CD14-positive monocyte (primary cell): ENCODE data around the gene GRK4. TPM values are rescaled to one million over a fixed set of nuclear protein-coding genes. Genes with fewer than 3 reads are reported as not detected.

Source experiments
- DNase-seq, 3 donors: peaks; one replicate each; pipeline ENCODE4 v3.0.0-alpha.2; 2011 to 2022
- H2AFZ ChIP-seq: 2 replicates; pipeline ENCODE4 v1.6.0; 2012; ENCODE audit warnings: mild to moderate bottlenecking, low read depth, low read length, inconsistent platforms; ENCODE audit not compliant: insufficient read depth, poor library complexity, severe bottlenecking
- H3K27ac ChIP-seq, 2 donors: 1 replicate in 1 of 2; 2 replicates in 1 of 2; pipeline ENCODE4 v1.5.1; 2012 to 2013; ENCODE audit warnings: low read length in 2 of 2, control low read depth in 1 of 2, inconsistent platforms in 1 of 2, low read depth in 1 of 2, mild to moderate bottlenecking in 1 of 2
- H3K27me3 ChIP-seq, 2 donors: one replicate each; pipeline versions ENCODE4 v1.6.0 to v1.6.1; 2011 to 2013; ENCODE audit warnings: low read length in 2 of 2; ENCODE audit not compliant: control insufficient read depth in 2 of 2, insufficient read depth in 2 of 2
- H3K36me3 ChIP-seq, 2 donors: replicated peaks in 1 of 2; 1 replicate in 1 of 2; 2 replicates in 1 of 2; pipeline versions ENCODE4 v1.5.1 to v1.6.1; 2012 to 2013; ENCODE audit warnings: low read length in 2 of 2, control low read depth in 1 of 2, inconsistent platforms in 1 of 2, mild to moderate bottlenecking in 1 of 2; ENCODE audit not compliant: insufficient read depth in 2 of 2, control insufficient read depth in 1 of 2
- H3K4me1 ChIP-seq, 2 donors: 1 replicate in 1 of 2; 2 replicates in 1 of 2; pipeline versions ENCODE4 v1.5.1 to v1.6.1; 2012 to 2013; ENCODE audit warnings: low read length in 2 of 2, control low read depth in 1 of 2, inconsistent platforms in 1 of 2, mild to moderate bottlenecking in 1 of 2, moderate library complexity in 1 of 2; ENCODE audit not compliant: insufficient read depth in 2 of 2, control insufficient read depth in 1 of 2
- H3K4me2 ChIP-seq: replicated peaks from 2 replicates; pipeline ENCODE3; 2012; ENCODE audit warnings: low read length, moderate library complexity, mild to moderate bottlenecking; ENCODE audit not compliant: poor library complexity, severe bottlenecking; ENCODE audit errors: extremely low read depth
- H3K4me3 ChIP-seq, 3 experiments: fragments of 200-600 bp in 1 of 3; sonication (generic) in 1 of 3; replicated peaks in 1 of 3; 1 replicate in 2 of 3; 2 replicates in 1 of 3; pipeline ENCODE4 v1.5.1; 2011 to 2013; ENCODE audit warnings: low read length in 3 of 3, mild to moderate bottlenecking in 3 of 3, control low read depth in 2 of 3, low read depth in 2 of 3, inconsistent platforms in 1 of 3, moderate library complexity in 1 of 3
- H3K79me2 ChIP-seq: 2 replicates; pipeline ENCODE4 v1.6.0; 2012; ENCODE audit warnings: mild to moderate bottlenecking, control low read depth, inconsistent platforms, low read length, moderate library complexity; ENCODE audit not compliant: insufficient read depth
- H3K9ac ChIP-seq: 2 replicates; pipeline ENCODE4 v1.6.0; 2017; ENCODE audit warnings: low read length, mild to moderate bottlenecking; ENCODE audit not compliant: insufficient read depth, poor library complexity, severe bottlenecking
- H3K9me3 ChIP-seq, 2 donors: replicated peaks in 1 of 2; 1 replicate in 1 of 2; 2 replicates in 1 of 2; pipeline versions ENCODE4 v1.5.1 to v1.6.1; 2012 to 2013; ENCODE audit warnings: low read length in 2 of 2, control low read depth in 1 of 2; ENCODE audit not compliant: control insufficient read depth in 1 of 2, insufficient read depth in 1 of 2
- H4K20me1 ChIP-seq: 2 replicates; pipeline ENCODE4 v1.6.0; 2012; ENCODE audit warnings: mild to moderate bottlenecking, low read length, control low read depth, moderate library complexity; ENCODE audit not compliant: insufficient read depth
- H3K27ac Mint-ChIP-seq, 7 donors: one replicate each; pipeline ENCODE4 v1.8.0; 2020; ENCODE audit warnings: mild to moderate bottlenecking in 7 of 7, mixed read lengths in 7 of 7, moderate library complexity in 6 of 7, inconsistent platforms in 2 of 7
- H3K27me3 Mint-ChIP-seq, 3 donors: one replicate each; pipeline ENCODE4 v1.8.0; 2021 to 2022; ENCODE audit warnings: low read depth in 3 of 3, mild to moderate bottlenecking in 3 of 3, mixed read lengths in 3 of 3, moderate library complexity in 3 of 3, inconsistent platforms in 1 of 3
- H3K36me3 Mint-ChIP-seq, 2 donors: one replicate each; pipeline ENCODE4 v1.8.0; 2020; ENCODE audit warnings: mixed read lengths in 2 of 2, inconsistent platforms in 1 of 2, mild to moderate bottlenecking in 1 of 2
- H3K4me1 Mint-ChIP-seq: one replicate; pipeline ENCODE4 v1.8.0; 2020; ENCODE audit warnings: mild to moderate bottlenecking, mixed read lengths
- H3K4me3 Mint-ChIP-seq, 2 donors: one replicate each; pipeline ENCODE4 v1.8.0; 2020; ENCODE audit warnings: mild to moderate bottlenecking in 2 of 2, mixed read lengths in 2 of 2, moderate library complexity in 1 of 2
- H3K9me3 Mint-ChIP-seq, 7 donors: one replicate each; pipeline ENCODE4 v1.8.0; 2020 to 2022; ENCODE audit warnings: mixed read lengths in 7 of 7, mild to moderate bottlenecking in 6 of 7, moderate library complexity in 6 of 7, inconsistent platforms in 2 of 7
- CTCF ChIP-seq: fragments of 200-600 bp; IDR thresholded peaks from one replicate; pipeline ENCODE4 v1.8.0; 2022; ENCODE audit warnings: antibody characterized with exemption, mild to moderate bottlenecking
- WGBS: methylation state at CpG from one replicate; pipeline ENCODE4 v1.1.5; 2013; ENCODE audit warnings: missing lambda C conversion rate; ENCODE audit not compliant: insufficient coverage; 5-methylcytosine and 5-hydroxymethylcytosine counted together
- intact Hi-C, 2 donors: fragments of 100-400 bp; cut with micrococcal nuclease; formaldehyde crosslinking; loops; one replicate each; pipeline versions ENCODE4 v1.15.0 to v1.15.1; 2023
- polyA plus RNA-seq, 3 donors: library from polyadenylated mRNA; depleted of rRNA in 1 of 3; unstranded in 2 of 3; stranded (reverse) in 1 of 3; fragments of 300-500 nt in 2 of 3; fragments of >200 nt in 1 of 3; fragmentation: Illumina TruSeq in 2 of 3; gene quantifications; 1 replicate in 2 of 3; 2 replicates in 1 of 3; pipeline ENCODE4 v1.2.3, GENCODE V29; 2012 to 2021

The GRK4 gene
- polyA plus RNA-seq, 3 donors = 1.1 to 1.2 (median 1.2) TPM

GRCh38 chr4:3041192-3042142 lies 78.1 kb downstream of the GRK4 start:
- H4K20me1 ChIP-seq = no peaks in the 10 kb centered on the region
- Mint-ChIP-seq H3K4me1 (peaks cover 58% of the 10 kb centered on the region), H3K36me3 (no peaks in the 10 kb centered on the region), H3K4me3 (peak overlapping the region; percentile 84 to 91), H3K9me3 (peaks cover 0 to 5% (median 3%) of the 10 kb centered on the region in 7 donors), H3K27ac (peak overlapping the region; percentile 84 to 95 (median 91)), H3K27me3 (peaks cover 8 to 37% (median 18%) of the 10 kb centered on the region in 3 donors)
- H3K9me3 ChIP-seq = peaks cover 0 to 5% of the 10 kb centered on the region in 2 donors
- H3K9ac ChIP-seq = peak overlapping the region; percentile 91
- H3K4me2 ChIP-seq = peak overlapping the region; percentile 80
- peak overlapping the region; percentile 67 for H2AFZ ChIP-seq
- peak overlapping the region; percentile 60 to 98 for H3K27ac ChIP-seq
- H3K36me3 ChIP-seq = no peaks in the 10 kb centered on the region
- peaks cover 0 to 3% of the 10 kb centered on the region in 2 donors for H3K27me3 ChIP-seq
- H3K4me3 ChIP-seq = peak overlapping the region; percentile 35 to 77 (median 58)
- peak; percentile 93 to 94 (median 94) for DNase-seq
- peaks cover 13% of the 10 kb centered on the region for H3K79me2 ChIP-seq
- TF ChIP-seq CTCF = no peak
- intact Hi-C loops = no loop called here
- H3K4me1 ChIP-seq = peaks cover 52 to 73% of the 10 kb centered on the region in 2 donors
- WGBS = 11% methylated on average over 49 of the region's 57 CpGs

- Mint-ChIP-seq H3K27me3 (peaks cover 4 to 31% (median 14%) of the 10 kb centered on the region in 3 donors), H3K9me3 (peaks cover 0 to 5% (median 3%) of the 10 kb centered on the region in 7 donors), H3K4me3 (peak overlapping the region; percentile 84 to 91), H3K27ac (peak overlapping the region; percentile 84 to 95 (median 91)), H3K36me3 (no peaks in the 10 kb centered on the region), H3K4me1 (peaks cover 56% of the 10 kb centered on the region)
- H3K9me3 ChIP-seq = peaks cover 0 to 5% of the 10 kb centered on the region in 2 donors
- peaks cover 0 to 3% of the 10 kb centered on the region in 2 donors for H3K27me3 ChIP-seq
- no peaks in the 10 kb centered on the region for H3K36me3 ChIP-seq
- peaks cover 54 to 76% of the 10 kb centered on the region in 2 donors for H3K4me1 ChIP-seq
- H4K20me1 ChIP-seq = no peaks in the 10 kb centered on the region
- TF ChIP-seq CTCF = no peak
- DNase-seq = no peak
- WGBS = 61% methylated on average over 9 of the region's 10 CpGs
- intact Hi-C loops = no loop called here
- H3K4me3 ChIP-seq = peak overlapping the region; percentile 35 to 77 (median 58)
- H3K27ac ChIP-seq = peak overlapping the region; percentile 60 to 98
- peaks cover 13% of the 10 kb centered on the region for H3K79me2 ChIP-seq
- peak overlapping the region; percentile 67 for H2AFZ ChIP-seq
- peak overlapping the region; percentile 80 for H3K4me2 ChIP-seq
- H3K9ac ChIP-seq = peak overlapping the region; percentile 91
These were observed 78.9 kb downstream of the GRK4 start for GRCh38 chr4:3042226-3042625.
